ENCODE data around the gene PCP2.

DNA sequence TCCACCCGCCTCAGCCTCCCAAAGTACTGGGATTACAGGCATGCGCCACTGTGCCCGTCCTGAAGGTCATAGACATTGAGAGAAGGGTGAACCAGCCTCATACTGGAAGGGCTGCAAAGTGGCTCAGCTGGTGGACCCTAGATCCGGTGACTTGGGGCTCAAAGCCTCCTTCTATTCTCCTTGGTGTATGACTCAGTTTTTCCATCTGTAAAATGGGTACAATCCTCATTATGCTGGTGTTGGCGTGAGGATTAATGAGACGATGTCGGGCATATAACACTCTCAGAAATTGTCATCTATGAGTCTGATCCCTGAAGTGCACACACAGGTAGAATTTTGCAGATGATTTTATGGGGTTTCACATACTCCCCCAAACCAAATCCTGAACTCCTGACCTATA is 43.7 kb downstream of the PCP2 start:
- TF ChIP-seq, protein P1, sequence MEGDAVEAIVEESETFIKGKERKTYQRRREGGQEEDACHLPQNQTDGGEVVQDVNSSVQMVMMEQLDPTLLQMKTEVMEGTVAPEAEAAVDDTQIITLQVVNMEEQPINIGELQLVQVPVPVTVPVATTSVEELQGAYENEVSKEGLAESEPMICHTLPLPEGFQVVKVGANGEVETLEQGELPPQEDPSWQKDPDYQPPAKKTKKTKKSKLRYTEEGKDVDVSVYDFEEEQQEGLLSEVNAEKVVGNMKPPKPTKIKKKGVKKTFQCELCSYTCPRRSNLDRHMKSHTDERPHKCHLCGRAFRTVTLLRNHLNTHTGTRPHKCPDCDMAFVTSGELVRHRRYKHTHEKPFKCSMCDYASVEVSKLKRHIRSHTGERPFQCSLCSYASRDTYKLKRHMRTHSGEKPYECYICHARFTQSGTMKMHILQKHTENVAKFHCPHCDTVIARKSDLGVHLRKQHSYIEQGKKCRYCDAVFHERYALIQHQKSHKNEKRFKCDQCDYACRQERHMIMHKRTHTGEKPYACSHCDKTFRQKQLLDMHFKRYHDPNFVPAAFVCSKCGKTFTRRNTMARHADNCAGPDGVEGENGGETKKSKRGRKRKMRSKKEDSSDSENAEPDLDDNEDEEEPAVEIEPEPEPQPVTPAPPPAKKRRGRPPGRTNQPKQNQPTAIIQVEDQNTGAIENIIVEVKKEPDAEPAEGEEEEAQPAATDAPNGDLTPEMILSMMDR (conservative IDR thresholded peaks at IDR 0.05) = no peak
- TF ChIP-seq ZFX (IDR thresholded peaks at IDR 0.05) = no peak
